ENCODE data around the gene BNIP1. TPM values are rescaled to one million over a fixed set of nuclear protein-coding genes. Genes with fewer than 3 reads are reported as not detected.
"Not testable (repeated sequence)": the region's sequence is repeated elsewhere in the genome, so short reads cannot be mapped to it uniquely, and the experiment has no call there.

BNIP1 gene
- total RNA-seq, 1 donor from 2014 or later = 6.1 TPM

- H3K27me3 Mint-ChIP-seq = no peaks in the 10 kb centered on the region
- peaks cover 9% of the 10 kb centered on the region for H3K36me3 Mint-ChIP-seq (ENCODE audit: insufficient read depth)
- DNase-seq (ENCODE audit: low spot score, unreplicated experiment) = no peak
- H3K4me1 Mint-ChIP-seq (ENCODE audit: low read depth) = no peaks in the 10 kb centered on the region
- no peak overlapping the region for H3K27ac Mint-ChIP-seq
- TF ChIP-seq CTCF (IDR thresholded peaks at IDR 0.05; ENCODE audit: unreplicated experiment) = no peak
- no peaks in the 10 kb centered on the region for H3K9me3 Mint-ChIP-seq (ENCODE audit: low read depth)
- H3K4me3 Mint-ChIP-seq (ENCODE audit: low read depth) = no peak overlapping the region
These were observed 9.5 kb downstream of the BNIP1 start for GRCh38 chr5:173153842-173154241.

DNA sequence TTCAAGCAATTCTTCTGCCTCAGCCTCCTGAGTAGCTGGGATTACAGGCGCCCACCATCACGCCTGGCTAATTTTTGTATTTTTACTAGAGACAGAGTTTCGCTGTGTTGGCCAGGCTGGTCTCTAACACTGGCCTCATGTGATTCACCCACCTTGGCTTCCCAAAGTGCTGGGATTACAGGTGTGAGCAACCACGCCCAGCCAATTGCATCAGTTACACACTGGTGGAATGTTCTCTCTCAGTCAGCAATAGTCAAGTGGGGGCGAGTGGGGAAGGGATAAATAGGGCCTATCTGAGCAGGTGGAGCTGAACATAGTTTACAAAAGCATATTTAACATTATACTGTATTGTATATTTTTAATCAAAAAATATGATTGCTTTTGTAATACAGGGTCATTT, 10.3 kb downstream of the BNIP1 start:
- not testable (repeated sequence) for DNase-seq (ENCODE audit: low spot score, unreplicated experiment); H3K4me1 Mint-ChIP-seq (ENCODE audit: low read depth); H3K9me3 Mint-ChIP-seq (ENCODE audit: low read depth); H3K27me3 Mint-ChIP-seq; H3K4me3 Mint-ChIP-seq (ENCODE audit: low read depth); H3K27ac Mint-ChIP-seq; H3K36me3 Mint-ChIP-seq (ENCODE audit: insufficient read depth)

DNA sequence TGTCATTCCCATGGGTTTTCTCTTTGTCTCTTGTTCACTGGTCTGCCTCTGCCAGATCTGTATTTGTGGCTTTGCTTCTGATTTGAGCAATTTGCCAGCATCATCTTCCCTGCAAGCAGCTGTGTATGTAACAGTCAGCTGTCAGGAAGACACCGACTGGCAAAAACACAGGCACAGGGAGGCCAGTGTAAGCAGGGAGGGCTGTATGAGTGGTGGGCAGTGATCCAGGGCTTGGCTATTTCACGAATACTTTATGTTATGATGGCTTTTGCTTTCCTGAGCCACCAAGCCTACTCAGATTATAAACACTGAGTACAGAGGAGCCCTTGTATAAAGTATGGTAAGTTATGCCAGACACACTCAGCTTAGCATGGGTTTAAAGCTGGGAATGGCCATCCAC, 11.6 kb downstream of the BNIP1 start:
- peaks cover 9% of the 10 kb centered on the region for H3K36me3 Mint-ChIP-seq (ENCODE audit: insufficient read depth)
- DNase-seq (ENCODE audit: low spot score, unreplicated experiment) = no peak
- TF ChIP-seq CTCF (IDR thresholded peaks at IDR 0.05; ENCODE audit: unreplicated experiment) = no peak
- H3K4me1 Mint-ChIP-seq (ENCODE audit: low read depth) = no peaks in the 10 kb centered on the region
- H3K4me3 Mint-ChIP-seq (ENCODE audit: low read depth) = no peak overlapping the region
- H3K27ac Mint-ChIP-seq = no peak overlapping the region
- H3K9me3 Mint-ChIP-seq (ENCODE audit: low read depth) = no peaks in the 10 kb centered on the region
- H3K27me3 Mint-ChIP-seq = no peaks in the 10 kb centered on the region

DNA sequence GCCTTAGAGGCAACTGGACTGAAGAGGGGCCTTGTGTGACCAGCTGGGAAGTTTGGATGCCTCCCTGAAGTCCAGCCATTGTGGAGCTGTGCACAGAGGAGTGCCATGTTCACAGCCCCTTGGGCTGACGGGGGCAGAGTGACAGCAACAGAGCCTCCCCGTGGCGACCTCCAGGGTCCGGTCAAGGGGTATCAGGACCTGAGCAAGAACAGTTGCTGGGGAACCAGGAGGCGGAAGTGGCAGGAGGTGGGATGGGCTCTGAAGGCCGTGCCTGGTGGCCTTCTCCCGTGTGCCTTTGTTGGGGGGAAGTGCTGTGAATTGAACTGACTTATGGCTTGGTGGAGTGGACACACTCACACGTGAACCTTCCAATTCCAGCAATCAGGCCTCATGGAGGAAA, 14.0 kb downstream of the BNIP1 start:
- Mint-ChIP-seq H3K27me3 (no peaks in the 10 kb centered on the region), H3K4me3 (ENCODE audit: low read depth) (no peak overlapping the region), H3K9me3 (ENCODE audit: low read depth) (no peaks in the 10 kb centered on the region), H3K27ac (no peak overlapping the region), H3K4me1 (ENCODE audit: low read depth) (no peaks in the 10 kb centered on the region), H3K36me3 (ENCODE audit: insufficient read depth) (peaks cover 9% of the 10 kb centered on the region)
- no peak for DNase-seq (ENCODE audit: low spot score, unreplicated experiment)
- no peak for TF ChIP-seq CTCF (IDR thresholded peaks at IDR 0.05; ENCODE audit: unreplicated experiment)

DNA sequence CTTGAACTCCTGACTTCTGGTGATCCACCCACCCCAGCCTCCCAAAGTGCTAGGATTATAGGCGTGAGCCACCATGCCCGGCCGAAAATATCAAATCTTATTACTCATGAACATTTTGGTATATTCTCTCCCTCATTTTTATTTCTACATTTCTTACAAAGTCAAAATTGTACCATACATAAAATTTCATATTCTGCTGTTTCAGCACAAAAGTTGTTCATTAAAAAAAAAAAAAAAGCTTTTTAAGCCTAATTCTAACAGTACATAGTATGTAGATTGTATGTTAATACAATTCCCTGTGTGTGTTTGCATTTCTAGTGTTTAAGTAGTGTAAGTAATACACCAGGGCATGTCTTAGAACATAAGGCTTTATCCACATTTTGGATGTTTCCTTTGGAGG, 14.9 kb downstream of the BNIP1 start:
- Mint-ChIP-seq H3K9me3 (ENCODE audit: low read depth) (no peaks in the 10 kb centered on the region), H3K4me3 (ENCODE audit: low read depth) (no peak overlapping the region), H3K27ac (no peak overlapping the region), H3K4me1 (ENCODE audit: low read depth) (no peaks in the 10 kb centered on the region), H3K36me3 (ENCODE audit: insufficient read depth) (peaks cover 3% of the 10 kb centered on the region), H3K27me3 (no peaks in the 10 kb centered on the region)
- TF ChIP-seq CTCF (IDR thresholded peaks at IDR 0.05; ENCODE audit: unreplicated experiment) = no peak
- DNase-seq (ENCODE audit: low spot score, unreplicated experiment) = no peak

DNA sequence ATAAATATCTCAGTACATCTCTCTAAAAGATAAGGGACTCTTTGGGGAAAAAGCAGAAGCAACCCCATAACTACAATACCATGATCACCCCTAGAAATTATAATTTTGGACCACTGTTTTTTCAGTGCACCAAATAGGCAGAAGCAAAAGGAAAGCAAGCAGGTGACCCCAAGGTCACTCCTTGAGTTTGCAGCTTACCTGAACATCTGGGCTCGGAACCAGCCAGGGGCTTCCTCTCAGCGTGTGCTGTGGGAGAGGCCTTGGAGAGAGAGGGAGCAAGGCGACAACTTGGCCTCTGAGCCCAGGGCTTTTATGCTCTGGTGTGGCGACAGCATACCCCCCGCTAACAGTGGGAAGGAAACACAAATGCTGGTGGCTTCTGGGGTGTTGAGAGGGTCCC, 16.8 kb downstream of the BNIP1 start:
- DNase-seq (ENCODE audit: low spot score, unreplicated experiment) = no peak
- TF ChIP-seq CTCF (IDR thresholded peaks at IDR 0.05; ENCODE audit: unreplicated experiment) = no peak
- Mint-ChIP-seq H3K9me3 (ENCODE audit: low read depth) (no peaks in the 10 kb centered on the region), H3K4me3 (ENCODE audit: low read depth) (no peak overlapping the region), H3K27me3 (no peaks in the 10 kb centered on the region), H3K36me3 (ENCODE audit: insufficient read depth) (peaks cover 2% of the 10 kb centered on the region), H3K27ac (no peak overlapping the region), H3K4me1 (ENCODE audit: low read depth) (no peaks in the 10 kb centered on the region)

All from progenitor cell of endocrine pancreas (in vitro differentiated cells).